H1 (cell line): ENCODE measurements around the gene PDE4B.

ENCODE experiments used
- BCL11A ChIP-seq, 2 experiments: IDR thresholded peaks; one replicate each; pipeline ENCODE4 v1.6.1; 2011; ENCODE audit warnings: low read depth in 2 of 2, low read length in 2 of 2, mild to moderate bottlenecking in 2 of 2
- HDAC2 ChIP-seq, 2 experiments: fragments of 300-600 bp in 1 of 2; sonication (generic) in 1 of 2; IDR thresholded peaks; 2 replicates each; pipeline ENCODE4 v1.6.1; 2011 to 2012; ENCODE audit warnings: low read depth in 2 of 2, low read length in 2 of 2, mild to moderate bottlenecking in 2 of 2, moderate library complexity in 2 of 2, borderline replicate concordance in 1 of 2, inconsistent platforms in 1 of 2
- MAFK ChIP-seq: IDR thresholded peaks from 2 replicates; pipeline ENCODE4 v1.6.1; 2012; ENCODE audit warnings: low read depth, mild to moderate bottlenecking, improper control_type of control experiment, low read length
- TF ChIP-seq, protein P1 (sequence below), 3 experiments: IDR thresholded peaks; 1 replicate in 2 of 3; 2 replicates in 1 of 3; pipeline versions ENCODE4 v1.5.1 to v1.6.1; 2011; ENCODE audit warnings: low read length in 3 of 3, mild to moderate bottlenecking in 3 of 3, inconsistent platforms in 2 of 3, low read depth in 1 of 3, moderate library complexity in 1 of 3; ENCODE audit not compliant: insufficient read depth in 1 of 3; ENCODE audit errors: control extremely low read depth in 1 of 3
- TF ChIP-seq, protein P2 (sequence below): IDR thresholded peaks from 2 replicates; pipeline ENCODE4 v1.6.1; 2011; ENCODE audit warnings: low read length, improper control_type of control experiment
- TF ChIP-seq, protein P3 (sequence below): fragments of 300-600 bp; sonication (generic); IDR thresholded peaks from 2 replicates; pipeline ENCODE4 v1.7.1; 2012; ENCODE audit warnings: low read length, moderate library complexity, mild to moderate bottlenecking, inconsistent platforms; ENCODE audit not compliant: insufficient replicate concordance

DNA sequence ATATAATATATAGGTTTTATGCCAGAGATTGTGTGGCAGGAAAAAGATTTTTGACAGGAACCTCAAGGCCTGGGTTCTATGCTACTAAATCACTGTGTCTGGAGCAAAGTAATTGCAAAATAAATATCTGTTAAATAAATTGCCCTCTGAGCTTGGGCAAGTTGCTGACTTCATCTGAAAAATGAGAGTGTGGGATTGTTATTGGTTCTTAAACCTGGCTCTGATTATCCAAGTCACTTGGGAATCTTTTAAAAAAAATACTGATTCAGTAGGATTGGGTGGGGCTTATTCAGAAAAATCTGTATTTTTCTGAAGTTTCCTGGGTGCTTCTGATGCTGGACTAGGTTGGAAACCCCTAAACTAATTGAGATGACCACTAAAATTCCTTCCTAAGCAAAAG lies 567.1 kb downstream of the PDE4B start:
- TF ChIP-seq HDAC2 (IDR thresholded peaks at IDR 0.05; ENCODE audit: borderline replicate concordance in 1 of 2, low read depth in 2 of 2, low read length in 2 of 2), result no peak
- TF ChIP-seq, protein P1, sequence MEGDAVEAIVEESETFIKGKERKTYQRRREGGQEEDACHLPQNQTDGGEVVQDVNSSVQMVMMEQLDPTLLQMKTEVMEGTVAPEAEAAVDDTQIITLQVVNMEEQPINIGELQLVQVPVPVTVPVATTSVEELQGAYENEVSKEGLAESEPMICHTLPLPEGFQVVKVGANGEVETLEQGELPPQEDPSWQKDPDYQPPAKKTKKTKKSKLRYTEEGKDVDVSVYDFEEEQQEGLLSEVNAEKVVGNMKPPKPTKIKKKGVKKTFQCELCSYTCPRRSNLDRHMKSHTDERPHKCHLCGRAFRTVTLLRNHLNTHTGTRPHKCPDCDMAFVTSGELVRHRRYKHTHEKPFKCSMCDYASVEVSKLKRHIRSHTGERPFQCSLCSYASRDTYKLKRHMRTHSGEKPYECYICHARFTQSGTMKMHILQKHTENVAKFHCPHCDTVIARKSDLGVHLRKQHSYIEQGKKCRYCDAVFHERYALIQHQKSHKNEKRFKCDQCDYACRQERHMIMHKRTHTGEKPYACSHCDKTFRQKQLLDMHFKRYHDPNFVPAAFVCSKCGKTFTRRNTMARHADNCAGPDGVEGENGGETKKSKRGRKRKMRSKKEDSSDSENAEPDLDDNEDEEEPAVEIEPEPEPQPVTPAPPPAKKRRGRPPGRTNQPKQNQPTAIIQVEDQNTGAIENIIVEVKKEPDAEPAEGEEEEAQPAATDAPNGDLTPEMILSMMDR (IDR thresholded peaks at IDR 0.05; ENCODE audit: control extremely low read depth in 1 of 3, insufficient read depth in 1 of 3, low read depth in 1 of 3, low read length in 3 of 3), result no peak
- no peak for TF ChIP-seq BCL11A (IDR thresholded peaks at IDR 0.05; ENCODE audit: low read depth in 2 of 2, low read length in 2 of 2)
- TF ChIP-seq, protein P2, sequence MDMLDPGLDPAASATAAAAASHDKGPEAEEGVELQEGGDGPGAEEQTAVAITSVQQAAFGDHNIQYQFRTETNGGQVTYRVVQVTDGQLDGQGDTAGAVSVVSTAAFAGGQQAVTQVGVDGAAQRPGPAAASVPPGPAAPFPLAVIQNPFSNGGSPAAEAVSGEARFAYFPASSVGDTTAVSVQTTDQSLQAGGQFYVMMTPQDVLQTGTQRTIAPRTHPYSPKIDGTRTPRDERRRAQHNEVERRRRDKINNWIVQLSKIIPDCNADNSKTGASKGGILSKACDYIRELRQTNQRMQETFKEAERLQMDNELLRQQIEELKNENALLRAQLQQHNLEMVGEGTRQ, result no peak
- TF ChIP-seq, protein P3, sequence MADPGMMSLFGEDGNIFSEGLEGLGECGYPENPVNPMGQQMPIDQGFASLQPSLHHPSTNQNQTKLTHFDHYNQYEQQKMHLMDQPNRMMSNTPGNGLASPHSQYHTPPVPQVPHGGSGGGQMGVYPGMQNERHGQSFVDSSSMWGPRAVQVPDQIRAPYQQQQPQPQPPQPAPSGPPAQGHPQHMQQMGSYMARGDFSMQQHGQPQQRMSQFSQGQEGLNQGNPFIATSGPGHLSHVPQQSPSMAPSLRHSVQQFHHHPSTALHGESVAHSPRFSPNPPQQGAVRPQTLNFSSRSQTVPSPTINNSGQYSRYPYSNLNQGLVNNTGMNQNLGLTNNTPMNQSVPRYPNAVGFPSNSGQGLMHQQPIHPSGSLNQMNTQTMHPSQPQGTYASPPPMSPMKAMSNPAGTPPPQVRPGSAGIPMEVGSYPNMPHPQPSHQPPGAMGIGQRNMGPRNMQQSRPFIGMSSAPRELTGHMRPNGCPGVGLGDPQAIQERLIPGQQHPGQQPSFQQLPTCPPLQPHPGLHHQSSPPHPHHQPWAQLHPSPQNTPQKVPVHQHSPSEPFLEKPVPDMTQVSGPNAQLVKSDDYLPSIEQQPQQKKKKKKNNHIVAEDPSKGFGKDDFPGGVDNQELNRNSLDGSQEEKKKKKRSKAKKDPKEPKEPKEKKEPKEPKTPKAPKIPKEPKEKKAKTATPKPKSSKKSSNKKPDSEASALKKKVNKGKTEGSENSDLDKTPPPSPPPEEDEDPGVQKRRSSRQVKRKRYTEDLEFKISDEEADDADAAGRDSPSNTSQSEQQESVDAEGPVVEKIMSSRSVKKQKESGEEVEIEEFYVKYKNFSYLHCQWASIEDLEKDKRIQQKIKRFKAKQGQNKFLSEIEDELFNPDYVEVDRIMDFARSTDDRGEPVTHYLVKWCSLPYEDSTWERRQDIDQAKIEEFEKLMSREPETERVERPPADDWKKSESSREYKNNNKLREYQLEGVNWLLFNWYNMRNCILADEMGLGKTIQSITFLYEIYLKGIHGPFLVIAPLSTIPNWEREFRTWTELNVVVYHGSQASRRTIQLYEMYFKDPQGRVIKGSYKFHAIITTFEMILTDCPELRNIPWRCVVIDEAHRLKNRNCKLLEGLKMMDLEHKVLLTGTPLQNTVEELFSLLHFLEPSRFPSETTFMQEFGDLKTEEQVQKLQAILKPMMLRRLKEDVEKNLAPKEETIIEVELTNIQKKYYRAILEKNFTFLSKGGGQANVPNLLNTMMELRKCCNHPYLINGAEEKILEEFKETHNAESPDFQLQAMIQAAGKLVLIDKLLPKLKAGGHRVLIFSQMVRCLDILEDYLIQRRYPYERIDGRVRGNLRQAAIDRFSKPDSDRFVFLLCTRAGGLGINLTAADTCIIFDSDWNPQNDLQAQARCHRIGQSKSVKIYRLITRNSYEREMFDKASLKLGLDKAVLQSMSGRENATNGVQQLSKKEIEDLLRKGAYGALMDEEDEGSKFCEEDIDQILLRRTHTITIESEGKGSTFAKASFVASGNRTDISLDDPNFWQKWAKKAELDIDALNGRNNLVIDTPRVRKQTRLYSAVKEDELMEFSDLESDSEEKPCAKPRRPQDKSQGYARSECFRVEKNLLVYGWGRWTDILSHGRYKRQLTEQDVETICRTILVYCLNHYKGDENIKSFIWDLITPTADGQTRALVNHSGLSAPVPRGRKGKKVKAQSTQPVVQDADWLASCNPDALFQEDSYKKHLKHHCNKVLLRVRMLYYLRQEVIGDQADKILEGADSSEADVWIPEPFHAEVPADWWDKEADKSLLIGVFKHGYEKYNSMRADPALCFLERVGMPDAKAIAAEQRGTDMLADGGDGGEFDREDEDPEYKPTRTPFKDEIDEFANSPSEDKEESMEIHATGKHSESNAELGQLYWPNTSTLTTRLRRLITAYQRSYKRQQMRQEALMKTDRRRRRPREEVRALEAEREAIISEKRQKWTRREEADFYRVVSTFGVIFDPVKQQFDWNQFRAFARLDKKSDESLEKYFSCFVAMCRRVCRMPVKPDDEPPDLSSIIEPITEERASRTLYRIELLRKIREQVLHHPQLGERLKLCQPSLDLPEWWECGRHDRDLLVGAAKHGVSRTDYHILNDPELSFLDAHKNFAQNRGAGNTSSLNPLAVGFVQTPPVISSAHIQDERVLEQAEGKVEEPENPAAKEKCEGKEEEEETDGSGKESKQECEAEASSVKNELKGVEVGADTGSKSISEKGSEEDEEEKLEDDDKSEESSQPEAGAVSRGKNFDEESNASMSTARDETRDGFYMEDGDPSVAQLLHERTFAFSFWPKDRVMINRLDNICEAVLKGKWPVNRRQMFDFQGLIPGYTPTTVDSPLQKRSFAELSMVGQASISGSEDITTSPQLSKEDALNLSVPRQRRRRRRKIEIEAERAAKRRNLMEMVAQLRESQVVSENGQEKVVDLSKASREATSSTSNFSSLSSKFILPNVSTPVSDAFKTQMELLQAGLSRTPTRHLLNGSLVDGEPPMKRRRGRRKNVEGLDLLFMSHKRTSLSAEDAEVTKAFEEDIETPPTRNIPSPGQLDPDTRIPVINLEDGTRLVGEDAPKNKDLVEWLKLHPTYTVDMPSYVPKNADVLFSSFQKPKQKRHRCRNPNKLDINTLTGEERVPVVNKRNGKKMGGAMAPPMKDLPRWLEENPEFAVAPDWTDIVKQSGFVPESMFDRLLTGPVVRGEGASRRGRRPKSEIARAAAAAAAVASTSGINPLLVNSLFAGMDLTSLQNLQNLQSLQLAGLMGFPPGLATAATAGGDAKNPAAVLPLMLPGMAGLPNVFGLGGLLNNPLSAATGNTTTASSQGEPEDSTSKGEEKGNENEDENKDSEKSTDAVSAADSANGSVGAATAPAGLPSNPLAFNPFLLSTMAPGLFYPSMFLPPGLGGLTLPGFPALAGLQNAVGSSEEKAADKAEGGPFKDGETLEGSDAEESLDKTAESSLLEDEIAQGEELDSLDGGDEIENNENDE, result no peak
- TF ChIP-seq MAFK, result no peak
